Measurements from ENCODE around the gene SUSD3.

SUSD3 gene

DNA sequence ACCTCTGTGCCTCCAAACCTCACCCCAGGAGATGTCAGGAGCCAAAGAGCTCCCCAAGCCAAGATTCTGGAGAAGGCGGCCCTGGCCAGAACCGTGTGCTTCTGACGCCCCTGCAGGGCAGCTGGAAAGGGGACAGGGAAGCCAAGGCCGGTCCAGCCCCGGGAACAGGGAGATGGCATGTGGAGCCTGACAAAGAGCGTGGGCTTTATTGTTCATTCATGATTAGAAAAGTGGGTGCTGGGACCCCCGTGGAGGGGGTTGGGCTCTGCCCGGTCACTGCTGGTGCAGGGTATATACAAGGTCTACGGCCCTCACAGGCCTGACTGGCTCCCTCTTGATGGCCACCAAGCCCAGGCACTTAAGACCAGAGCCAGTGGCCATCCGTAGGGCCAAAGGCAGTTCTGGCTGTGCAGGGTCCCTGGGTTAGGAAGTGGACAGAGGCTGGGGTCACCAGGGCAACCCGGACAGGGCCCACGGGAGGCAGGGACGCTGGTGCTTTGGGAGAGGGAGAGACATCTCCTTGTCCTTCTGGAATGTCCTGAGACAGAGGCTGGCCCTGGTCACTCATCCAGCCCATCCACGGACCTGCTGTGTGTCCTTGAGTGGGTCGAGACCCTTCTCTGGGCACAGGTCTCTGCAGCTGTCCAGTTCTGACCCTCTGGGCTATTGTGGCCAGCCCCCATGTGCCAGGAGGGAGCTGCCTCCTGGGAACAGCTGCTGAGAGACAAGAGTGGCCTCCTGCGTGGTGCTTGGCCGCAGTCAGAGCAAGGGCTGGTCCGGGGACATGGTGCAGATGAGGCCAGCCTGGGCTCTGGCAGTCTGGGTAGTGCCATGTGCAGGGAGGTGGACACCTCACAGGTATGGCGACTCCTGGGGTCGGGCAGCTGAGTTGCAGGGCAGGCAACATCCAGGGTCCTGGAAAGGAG, 63.1 kb downstream of the SUSD3 start:
- in situ Hi-C loops (cut with MboI; ENCODE audit: low sequenced_read_pairs), result no loop called here

DNA sequence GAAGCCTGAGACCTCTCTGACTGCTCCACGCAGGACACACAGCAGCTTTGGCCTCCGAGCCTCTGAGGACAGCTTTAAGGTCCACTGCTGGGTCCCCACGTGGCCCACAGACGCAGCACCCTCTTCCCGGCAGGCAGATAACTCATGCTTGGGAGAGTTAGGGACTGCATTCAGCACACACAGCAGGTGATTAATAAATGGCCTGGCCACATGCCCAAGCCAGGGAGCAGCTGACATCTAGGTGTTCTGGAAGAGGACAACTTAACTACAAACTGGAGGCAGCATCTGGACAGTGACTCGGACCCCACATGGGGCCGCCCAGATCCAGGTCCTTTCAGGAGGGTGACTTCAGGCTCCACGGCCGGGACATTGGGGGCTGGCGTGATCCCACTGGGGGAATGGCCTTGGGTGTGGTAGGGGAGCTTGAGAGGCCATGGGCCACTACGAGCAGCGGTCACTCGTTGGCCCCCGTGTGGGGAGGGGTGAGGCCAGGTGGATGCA, 64.3 kb downstream of the SUSD3 start:
- in situ Hi-C loops (cut with MboI; ENCODE audit: low sequenced_read_pairs), result no loop called here

DNA sequence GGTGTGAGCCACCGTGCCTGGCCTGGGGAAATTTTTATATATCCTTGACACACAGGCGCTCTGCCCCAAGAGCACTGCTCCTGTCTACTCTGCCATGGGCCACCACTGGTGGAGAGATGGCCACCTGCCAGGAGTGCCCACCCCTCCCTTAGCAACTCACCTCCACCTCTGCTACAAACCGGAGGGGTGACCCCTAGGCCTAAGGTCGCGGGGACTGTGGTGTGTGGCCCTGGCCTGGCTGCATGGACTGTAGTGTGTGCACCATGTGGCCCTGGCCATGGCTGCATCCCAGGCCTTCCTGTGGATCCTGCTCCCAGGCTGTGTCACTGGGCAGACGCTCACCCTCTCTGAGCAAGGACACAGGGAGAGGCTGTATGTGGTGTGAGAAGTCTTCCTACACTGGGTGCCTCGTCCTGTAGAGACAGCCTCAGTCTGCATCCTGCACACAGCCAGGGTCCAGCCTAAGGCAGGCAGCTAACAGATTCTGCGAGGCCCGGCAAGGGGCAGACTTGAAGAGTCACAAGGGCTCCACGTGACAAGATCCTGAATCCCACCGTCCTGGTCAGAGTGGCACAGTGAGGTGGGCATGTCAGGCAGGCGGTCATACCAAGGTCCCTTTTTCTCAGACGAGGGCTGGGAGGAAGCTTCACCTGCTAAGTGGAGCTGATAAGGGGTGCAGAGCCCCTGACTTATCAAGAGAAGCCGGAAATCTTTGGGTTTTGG, 65.2 kb downstream of the SUSD3 start:
- in situ Hi-C loops (cut with MboI; ENCODE audit: low sequenced_read_pairs), result no loop called here

DNA sequence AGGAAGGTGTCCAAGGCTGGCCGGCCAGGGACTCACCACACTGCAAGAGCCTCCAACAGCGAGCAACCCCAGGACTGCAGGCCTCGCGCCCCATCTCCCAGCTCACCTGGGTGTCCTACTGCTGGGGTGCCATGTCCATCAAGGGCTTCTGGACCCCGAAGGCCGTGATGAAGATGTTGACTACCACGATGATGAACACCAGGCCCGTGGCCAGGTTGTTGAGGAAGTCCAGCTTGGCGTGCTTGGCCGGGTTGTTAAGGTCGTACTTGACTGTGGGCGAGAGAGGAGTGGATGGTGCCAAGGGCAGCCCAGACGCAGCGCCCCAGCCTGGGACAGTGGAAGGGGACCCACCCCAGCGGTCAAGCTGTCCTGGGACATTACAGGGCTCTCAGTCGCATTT, 66.3 kb downstream of the SUSD3 start:
- in situ Hi-C loops (cut with MboI; ENCODE audit: low sequenced_read_pairs), result no loop called here

DNA sequence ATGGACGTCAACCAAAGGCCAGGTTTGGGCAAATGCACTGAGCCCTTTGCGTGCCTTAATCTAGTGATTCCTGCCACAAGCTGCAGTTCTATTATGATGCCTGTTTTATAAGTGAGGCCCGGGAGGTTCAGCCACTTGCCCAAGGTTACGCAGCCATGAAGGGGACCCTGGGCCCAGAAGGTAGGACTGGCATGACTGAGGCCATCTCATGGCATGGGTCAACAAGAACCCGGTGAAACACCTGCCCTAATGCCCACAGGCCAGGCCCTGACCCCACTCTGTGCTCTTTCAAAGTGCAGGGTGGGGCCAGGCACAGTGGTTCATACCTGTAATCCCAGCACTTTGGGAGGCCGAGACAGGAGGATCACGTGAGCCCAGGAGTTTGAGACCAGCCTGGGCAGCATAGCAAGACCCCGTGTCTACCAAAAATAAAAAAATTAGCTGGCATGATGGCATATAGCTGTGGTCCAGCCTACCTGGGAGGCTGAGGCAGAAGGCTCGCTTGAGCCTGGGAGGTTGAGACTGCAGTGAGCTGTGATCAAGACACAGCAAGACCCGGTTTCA, 66.9 kb downstream of the SUSD3 start:
- in situ Hi-C loops (cut with MboI; ENCODE audit: low sequenced_read_pairs), result no loop called here

DNA sequence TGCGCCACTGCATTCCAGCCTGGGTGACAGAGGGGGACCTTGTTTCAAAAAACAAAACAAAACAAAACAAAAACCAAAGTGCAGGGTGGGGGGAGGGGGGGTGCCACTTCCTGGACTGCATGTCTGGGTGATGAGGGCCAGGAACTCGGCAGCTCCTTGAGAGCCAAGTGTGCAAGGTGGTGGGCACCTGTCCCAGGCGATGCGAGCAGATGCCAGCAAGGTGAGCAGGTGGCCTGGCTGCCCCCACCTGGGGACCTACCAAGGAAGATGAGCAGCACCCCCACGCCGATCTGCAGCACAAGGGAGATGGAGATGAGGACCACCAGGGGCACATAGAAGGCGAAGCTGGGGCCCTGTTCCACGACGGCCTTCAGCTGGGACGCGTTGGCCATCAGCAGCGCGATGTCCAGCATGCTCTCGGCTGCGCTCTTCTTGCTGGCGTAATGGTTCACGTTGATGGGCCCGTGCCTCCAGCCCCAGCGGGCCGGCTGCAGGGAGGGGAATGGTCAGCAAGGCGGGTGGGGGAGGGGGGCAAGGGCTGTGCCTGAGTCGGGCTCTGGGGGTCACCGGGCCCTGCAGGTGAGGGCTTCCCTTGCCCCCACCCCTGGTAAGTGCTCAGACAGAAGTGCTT, 67.8 kb downstream of the SUSD3 start:
- in situ Hi-C loops (cut with MboI; ENCODE audit: low sequenced_read_pairs), result no loop called here

DNA sequence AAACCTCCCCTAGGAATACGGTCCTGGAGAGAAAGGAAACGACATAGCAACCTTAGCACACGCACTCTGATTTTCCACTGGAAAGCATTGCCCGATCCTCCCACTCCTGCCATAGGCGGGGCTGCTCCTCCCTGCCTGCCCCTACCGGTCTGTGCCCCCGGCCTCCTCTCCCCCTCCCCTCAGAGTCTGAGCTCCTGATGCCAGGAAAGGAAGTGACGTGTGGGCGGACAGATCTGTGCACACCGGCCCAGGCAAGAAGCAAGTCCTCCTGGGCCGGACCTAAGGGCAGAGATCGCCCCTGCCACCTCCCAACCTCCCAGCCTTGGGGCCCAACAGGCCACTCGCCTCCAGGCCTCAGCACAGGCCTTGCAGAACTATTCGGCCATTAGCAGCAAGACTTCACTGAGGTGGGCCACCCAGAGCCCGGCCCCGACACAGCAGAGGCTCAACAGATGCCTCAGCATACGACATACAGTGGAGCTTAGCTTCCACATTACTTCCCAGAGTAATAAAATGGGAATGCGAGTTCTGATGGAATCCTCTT, 68.4 kb downstream of the SUSD3 start:
- in situ Hi-C loops (cut with MboI; ENCODE audit: low sequenced_read_pairs), result no loop called here

DNA sequence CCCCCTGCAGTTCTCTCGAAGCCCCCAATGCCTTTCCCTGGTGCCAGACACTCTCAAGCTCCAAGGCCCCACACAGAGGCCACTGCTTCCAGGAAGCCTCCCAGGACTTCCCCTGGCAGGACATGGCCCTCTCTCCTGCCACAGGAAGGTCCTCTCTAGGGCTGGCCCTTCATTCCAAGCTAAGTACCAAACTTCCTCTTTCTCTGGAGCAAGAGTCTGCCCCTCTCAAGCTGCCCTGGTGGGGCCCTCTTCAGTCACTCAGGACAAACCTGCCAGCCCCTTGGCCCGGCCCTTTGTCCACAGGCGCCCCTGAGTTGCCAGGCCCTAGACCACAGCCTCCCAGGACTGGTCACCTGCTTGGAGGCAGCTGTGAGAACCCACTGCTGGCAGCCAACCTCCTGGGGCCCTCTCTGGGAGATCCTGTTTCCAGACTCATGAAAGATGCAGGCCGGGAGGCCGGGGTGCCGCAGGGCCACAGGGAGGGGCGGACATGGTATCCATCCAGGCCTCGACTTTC, 69.0 kb downstream of the SUSD3 start:
- in situ Hi-C loops (cut with MboI; ENCODE audit: low sequenced_read_pairs), result no loop called here

DNA sequence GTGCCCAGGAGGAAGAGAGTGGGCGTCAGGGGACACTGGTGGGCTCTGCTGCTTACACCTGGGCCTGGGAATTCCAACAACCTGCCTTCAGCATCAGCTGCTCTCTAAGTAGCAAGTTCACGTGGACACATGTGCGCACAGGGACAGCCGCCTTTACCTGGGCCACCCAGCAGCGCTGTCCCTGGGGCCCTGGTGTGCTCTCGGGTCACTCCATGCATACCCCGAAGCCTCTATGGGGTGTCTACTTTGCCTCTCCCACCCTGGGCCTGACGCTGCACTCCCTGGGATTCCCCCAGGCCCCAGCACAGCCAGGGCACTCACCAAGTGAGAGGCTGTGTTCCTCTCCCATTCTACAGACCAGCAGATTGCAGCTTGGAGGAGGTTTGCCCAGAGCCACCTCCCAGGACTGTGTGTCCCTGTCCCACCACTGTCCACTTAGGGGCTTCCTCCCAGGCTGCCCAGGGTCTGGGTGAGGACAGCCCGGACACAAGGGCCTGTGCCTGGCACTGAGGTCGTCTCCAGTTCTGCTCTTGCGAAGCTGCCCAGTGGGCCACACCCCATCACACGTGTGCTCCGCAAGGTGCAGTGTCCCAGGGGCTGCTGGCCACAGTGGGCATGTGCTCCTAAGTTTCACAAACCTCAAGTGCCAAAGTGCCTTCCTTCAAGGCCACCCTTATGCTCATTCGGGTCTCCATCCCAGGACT, 69.7 kb downstream of the SUSD3 start:
- in situ Hi-C loops (cut with MboI; ENCODE audit: low sequenced_read_pairs), result no loop called here

DNA sequence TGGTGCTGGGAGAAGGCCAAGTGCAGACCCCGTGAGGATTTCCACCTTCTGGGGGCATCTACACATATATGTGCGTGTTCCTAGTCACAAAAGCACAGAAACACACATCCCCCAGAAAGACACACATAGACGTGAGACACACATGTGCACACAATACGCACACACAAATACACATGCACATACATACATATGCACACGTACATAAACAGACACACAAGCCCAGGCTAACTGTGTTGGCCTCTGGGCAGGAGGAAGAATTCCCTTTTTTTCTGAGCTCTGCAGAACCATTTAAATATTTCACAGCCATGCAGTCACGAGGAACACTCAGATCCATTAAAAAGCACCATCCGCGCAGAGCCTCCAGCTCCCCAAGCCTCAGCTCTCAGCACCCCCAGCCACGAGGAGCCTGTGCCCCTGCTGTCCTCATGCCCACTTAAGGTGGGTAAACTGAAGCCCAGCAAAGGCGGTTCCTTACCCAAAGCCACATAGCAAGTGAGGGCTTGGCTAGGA, 70.3 kb downstream of the SUSD3 start:
- in situ Hi-C loops (cut with MboI; ENCODE audit: low sequenced_read_pairs), result no loop called here

DNA sequence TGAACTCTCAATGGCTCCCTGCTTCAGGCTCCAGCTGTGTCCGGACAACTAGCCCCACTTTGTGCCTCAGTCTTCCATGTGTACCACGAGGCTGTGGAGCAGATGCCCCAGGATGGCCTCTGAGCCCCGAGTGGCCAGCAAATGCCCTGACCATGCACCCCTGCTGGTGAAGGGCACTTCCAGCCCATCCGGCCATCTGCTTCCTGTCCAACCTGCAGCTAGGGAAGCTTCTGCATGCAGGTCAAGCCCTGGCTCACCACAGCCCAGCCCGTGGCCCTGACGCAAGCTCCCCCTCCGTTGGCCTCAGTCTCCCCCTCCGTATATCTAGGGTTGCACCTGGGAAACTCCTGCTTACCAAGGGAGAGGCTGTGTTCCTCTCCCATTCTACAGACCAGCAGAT, 70.8 kb downstream of the SUSD3 start:
- in situ Hi-C loops (cut with MboI; ENCODE audit: low sequenced_read_pairs), result no loop called here

DNA sequence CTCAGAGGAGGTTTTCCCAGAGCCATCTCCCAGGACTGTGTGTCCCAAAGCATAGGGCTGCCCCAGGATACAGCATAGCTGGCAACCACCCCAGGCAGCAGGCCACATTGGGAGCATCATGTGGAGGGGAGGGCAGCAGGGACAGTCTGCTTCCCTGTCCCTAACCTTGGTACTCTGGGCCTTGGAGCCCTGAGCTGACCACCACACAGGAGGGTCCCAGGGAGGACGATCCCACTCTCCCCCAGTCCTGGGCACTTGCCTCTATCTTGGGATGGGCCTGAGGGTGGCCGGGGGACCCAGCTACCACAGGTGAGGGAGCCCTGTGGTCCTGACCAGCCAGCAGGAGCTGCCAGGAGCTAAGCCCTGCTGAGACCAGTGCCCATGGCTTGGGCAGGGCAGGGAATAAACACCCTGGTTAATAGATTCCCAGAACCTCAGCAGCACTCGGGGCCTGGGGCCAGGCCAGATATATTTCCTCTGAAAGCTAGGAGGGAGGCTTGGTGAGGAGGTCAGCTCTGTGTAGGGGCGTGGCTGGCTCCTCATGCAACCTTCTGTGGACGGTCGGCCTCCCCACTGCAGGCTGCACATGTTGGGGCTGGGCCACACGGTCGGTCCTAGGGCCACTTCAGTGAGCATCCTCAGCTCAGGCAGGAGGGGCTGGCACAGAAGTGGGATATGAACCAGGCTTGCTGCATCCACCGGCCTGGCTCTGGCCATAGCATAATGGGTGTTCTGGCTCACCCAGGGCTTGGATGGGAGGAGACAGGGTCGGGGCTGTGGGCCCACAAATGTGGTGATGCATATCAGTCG, 71.4 kb downstream of the SUSD3 start:
- in situ Hi-C loops (cut with MboI; ENCODE audit: low sequenced_read_pairs), result no loop called here

DNA sequence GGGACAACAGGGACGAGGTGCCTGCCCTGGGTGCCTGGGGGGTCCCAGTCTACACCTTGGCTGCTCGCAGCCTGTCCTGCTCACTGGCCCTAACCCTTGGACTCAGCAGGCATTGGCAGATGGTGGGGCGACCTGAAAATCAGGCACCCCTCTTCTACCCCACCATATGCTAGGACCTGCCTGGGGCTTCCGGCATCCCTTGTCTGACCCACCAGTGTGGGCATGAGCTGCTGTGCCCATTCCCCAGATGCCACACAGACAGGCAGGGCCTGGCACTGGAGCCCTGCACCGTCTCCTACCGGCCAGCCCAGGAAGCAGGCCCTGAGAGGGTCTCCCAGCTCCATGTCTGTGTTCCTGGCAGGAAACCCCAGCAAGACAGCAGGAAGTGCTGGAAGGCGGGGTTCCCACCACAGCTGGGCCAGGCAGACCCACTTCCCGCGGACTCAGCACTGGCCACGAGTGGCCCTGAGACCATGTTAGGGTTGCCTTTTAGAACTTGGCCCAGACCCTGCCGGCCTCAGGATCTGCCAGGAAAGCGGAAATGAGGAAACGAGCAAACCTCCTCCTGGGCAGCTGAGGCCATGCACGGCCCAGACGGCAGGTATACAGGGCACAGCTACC, 72.5 kb downstream of the SUSD3 start:
- in situ Hi-C loops (cut with MboI; ENCODE audit: low sequenced_read_pairs), result no loop called here

DNA sequence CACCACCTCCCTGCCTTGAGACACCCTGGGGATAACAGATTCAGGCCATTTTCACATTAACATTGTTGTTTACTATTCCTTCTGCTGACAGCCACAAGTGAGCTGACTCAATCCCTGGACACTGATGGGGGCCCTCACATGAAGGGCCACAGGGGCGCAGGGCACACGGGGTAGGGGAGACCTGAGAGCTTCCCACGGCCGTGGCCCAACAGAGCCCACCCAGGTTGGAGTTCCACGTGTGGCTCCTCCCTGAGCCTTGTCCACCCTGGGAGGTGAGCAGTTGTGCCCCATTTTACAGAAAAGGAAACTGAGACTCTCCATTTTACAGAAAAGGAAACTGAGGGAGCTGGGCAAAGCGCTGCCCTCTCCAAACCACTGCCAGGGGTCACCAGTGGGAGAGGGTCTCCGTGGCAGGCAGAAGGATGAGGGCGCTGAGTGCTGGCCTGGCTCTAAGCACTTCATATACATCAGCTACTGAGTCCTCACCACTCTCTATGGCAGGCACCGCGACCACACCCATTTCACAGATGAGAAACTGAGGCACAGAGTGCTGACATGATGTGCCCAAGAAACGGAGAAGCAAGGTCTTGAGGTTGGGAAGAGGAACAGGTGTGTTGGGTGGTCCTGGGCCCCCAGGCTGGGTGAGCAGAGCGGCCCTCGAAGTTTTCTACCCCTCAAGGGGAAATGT, 73.2 kb downstream of the SUSD3 start:
- in situ Hi-C loops (cut with MboI; ENCODE audit: low sequenced_read_pairs), result no loop called here

DNA sequence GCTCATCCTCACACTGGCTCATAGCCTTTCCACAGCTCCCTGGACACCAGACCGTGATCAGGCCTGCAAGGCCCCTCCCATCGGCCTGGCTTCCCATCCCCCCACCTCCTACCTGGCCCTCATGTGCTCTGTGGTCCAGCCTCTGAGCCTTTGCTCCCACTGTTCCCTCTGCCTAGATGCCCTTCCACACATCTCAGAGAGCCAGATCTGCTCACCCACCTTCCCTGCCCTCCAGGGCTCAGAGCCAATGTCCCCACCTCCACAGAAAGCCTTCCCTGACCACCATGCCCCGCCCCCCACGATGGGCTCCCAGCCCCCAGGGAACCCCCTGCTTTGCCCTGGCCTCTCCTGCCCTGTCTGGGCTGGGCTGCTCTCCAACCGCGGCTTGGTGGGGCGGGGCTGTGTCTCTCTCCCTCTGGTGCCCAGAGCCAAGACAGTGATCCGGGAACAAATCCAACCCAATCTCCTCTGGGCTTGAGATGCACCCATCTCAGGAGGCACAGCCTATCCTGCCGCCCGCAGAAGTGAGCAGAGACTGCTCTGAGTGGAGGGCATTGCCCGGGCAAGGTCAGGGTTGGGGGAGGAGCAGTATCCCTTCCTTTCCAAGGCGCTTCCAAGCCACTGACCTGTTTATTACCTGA, 73.9 kb downstream of the SUSD3 start:
- in situ Hi-C loops (cut with MboI; ENCODE audit: low sequenced_read_pairs), result no loop called here

DNA sequence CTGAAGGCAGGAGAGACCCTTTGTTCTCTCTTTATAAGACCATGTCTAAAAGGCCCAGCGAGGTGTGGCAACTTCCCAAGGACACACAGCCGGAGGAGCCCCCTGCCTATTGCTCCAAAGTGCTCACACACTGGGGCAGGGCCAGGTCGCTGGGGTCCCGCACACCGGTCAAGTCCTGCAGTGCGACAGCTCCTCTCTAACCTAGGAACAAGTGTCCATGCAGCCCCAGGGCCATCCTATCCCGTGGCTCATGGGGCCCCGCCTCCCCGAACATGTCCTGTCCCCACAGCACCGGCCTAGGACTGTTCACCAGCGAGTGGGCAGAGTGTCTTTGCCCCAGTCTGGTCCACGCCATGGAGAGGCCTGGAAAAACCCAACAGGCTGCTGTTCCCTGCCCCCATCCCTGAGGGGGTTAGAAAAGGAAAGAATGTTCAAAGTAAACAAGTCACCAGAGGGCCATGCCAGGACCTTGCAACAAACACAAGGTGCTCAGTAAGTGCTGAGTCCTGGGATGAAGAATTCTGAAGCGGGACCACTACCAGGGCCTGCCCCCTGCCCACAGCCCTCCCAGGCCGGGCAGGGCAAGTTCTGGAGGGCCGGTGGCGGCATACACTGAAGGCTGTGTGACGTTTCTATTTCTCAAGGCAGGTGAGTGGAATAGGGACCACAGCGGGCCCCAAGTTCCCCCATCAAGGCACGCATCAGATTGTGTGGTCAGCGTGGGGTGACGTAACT, 74.6 kb downstream of the SUSD3 start:
- in situ Hi-C loops (cut with MboI; ENCODE audit: low sequenced_read_pairs), result no loop called here

DNA sequence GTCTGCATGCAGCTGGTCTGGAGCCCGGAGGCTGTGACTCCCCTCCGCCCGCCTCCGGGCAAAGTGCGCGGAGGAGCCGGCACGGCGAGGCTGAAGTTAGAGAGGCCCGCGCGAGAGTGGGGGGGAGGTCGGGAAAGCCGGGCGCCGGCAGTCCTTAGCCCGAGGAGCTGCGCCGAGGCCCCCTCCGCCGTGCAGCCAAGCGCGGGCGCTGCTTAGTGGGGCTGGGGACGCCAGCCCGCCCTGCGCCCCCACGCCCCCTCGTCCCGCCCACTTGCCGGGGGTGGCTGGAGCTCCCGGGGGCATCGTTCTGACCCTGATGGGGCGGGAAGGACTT, 75.1 kb downstream of the SUSD3 start:
- in situ Hi-C loops (cut with MboI; ENCODE audit: low sequenced_read_pairs), result no loop called here

Data from HL-60/S4 treated with phorbol 12-myristate 13-acetate at 8.2 ng/mL for 4 days and 3 days (cell line).